ENCODE measurements around the gene RBM19.

RBM19 gene

DNA sequence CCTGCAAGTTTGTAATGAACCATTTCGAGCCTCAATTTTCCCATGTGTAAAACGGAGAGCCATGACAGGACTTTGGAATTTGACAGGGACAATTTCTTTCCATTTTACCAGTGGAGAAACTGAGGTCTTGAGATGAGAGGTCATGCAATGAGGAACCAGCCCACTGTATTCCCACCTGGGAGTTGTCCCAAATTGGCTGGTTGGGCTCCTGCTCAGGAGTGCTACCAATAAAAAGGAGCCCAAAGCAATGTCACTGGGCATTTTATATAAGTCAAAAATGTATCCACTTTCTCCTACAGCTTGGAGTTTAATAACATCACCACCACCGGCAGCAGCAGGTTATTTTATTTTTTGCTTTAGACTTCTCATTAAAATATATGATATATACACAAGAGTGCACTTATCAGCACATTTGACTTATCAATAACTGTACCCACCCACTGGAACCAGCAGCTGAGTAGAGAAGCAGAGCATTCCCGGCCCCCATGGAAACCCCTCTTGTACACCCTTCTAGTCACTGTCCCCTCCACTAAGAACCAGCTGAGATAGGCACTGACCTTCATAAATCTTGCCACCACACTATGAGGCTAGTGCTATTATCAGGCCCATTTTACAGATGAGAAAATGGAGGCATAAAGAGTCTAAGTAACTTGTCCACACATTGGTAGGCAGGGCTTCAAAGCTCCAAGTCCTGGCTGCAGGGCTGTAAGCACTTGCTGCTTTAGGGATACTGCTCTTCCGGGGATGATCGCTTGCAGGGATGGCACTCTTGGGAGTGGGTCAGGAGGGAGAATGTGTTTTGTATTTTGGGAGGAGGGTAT, 25.3 kb upstream of the RBM19 start:
- TF ChIP-seq, protein P1, sequence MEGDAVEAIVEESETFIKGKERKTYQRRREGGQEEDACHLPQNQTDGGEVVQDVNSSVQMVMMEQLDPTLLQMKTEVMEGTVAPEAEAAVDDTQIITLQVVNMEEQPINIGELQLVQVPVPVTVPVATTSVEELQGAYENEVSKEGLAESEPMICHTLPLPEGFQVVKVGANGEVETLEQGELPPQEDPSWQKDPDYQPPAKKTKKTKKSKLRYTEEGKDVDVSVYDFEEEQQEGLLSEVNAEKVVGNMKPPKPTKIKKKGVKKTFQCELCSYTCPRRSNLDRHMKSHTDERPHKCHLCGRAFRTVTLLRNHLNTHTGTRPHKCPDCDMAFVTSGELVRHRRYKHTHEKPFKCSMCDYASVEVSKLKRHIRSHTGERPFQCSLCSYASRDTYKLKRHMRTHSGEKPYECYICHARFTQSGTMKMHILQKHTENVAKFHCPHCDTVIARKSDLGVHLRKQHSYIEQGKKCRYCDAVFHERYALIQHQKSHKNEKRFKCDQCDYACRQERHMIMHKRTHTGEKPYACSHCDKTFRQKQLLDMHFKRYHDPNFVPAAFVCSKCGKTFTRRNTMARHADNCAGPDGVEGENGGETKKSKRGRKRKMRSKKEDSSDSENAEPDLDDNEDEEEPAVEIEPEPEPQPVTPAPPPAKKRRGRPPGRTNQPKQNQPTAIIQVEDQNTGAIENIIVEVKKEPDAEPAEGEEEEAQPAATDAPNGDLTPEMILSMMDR (IDR thresholded peaks at IDR 0.05): no peak

GRCh38 chr12:113990250-113991223, 24.4 kb upstream of the RBM19 start:
- TF ChIP-seq, protein P1 (IDR thresholded peaks at IDR 0.05): no peak

DNA sequence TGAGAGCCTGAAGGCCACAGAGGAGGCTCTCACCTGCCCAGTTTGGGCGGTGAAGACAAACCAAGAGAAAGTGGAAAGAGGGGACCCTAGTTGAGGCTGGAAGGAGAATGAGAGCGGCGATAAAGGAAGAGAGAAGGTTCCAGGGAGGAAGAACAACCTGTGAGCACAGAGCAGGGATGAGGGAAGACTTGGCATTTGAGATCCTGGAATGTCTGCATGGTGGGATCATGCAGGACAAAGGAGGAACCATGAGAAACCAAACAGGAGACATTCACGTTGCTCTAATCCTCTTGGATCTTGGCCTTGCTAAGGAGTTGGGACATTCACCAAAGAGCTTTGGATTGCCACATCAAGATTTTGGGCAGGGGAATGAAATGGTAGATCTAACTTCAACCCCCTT, 22.9 kb upstream of the RBM19 start:
- TF ChIP-seq, protein P1 (IDR thresholded peaks at IDR 0.05): no peak

DNA sequence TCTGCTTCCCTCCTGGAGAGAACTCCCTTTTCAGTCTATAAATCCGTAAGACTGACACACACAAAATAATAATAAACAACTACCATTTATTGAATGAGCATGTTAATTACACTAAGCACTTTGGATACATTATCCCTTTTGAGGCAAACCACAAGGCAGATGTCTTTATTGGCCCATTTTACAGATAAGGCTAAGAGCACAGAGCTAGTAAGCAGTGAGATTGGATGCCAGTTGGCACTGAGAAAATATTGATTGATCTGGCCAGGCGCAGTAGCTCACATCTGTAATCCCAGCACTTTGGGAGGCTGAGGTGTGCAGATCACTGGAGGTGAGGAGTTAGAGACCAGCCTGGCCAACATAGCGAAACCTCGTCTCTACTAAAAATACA, 21.9 kb upstream of the RBM19 start:
- TF ChIP-seq, protein P1 (IDR thresholded peaks at IDR 0.05): no peak

- TF ChIP-seq, protein P1 (IDR thresholded peaks at IDR 0.05): no peak
These were observed 21.3 kb upstream of the RBM19 start for GRCh38 chr12:113987261-113988063.

DNA sequence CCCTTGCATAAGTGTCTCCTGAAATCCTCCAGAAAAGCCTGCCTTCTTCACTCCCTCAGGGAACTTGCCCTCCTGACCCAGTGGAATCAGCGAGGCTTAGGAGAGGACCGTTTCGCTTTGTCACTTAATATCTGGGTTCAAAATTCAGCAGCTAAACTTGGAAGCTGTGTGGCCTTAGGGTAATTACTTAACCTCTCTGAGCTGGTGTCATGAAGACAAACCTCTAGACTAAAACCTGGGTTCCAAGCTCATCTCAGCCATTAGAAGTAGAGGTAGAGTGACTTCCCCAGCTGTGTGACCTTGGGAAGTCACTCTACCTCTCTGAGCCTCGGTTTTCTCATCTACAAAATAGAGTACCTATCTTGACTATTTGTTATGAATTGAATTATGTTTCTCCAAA, 18.3 kb upstream of the RBM19 start:
- TF ChIP-seq, protein P1 (IDR thresholded peaks at IDR 0.05): no peak

Measured in LNCAP (cell line).